Neural cell (in vitro differentiated cells): ENCODE results near the gene PPP6C. TPM values are rescaled to one million over a fixed set of nuclear protein-coding genes. Genes with fewer than 3 reads are reported as not detected.
"Not testable (repeated sequence)": the region's sequence is repeated elsewhere in the genome, so short reads cannot be mapped to it uniquely, and the experiment has no call there.

Experiments used
- H2AFZ ChIP-seq: fragments of 200-600, 300-800 bp; sonication (generic), shearing (Covaris generic); 2 replicates; pipeline ENCODE4 v1.6.0; 2014; ENCODE audit warnings: low read depth, mild to moderate bottlenecking, antibody characterized with exemption, low read length, moderate library complexity
- H3F3A ChIP-seq: fragments of 200-600 bp; shearing (Covaris generic); 2 replicates; pipeline ENCODE4 v1.6.1; 2016; ENCODE audit warnings: mild to moderate bottlenecking, moderate library complexity, mixed read lengths, antibody characterized with exemption, low read length; ENCODE audit not compliant: insufficient read depth, poor library complexity, severe bottlenecking
- H3K27ac ChIP-seq: fragments of 200-600, 300-800 bp; sonication (generic), shearing (Covaris generic); 2 replicates; pipeline ENCODE4 v1.5.1; 2014; ENCODE audit warnings: mild to moderate bottlenecking, low read length, moderate library complexity
- H3K27me3 ChIP-seq: fragments of 300-800, 200-600 bp; sonication (generic), shearing (Covaris generic); 2 replicates; pipeline ENCODE4 v1.6.0; 2014; ENCODE audit warnings: mild to moderate bottlenecking, low read depth, low read length, moderate library complexity; ENCODE audit not compliant: insufficient read depth
- H3K36me3 ChIP-seq: fragments of 300-800, 200-600 bp; sonication (generic), shearing (Covaris generic); 2 replicates; pipeline ENCODE4 v1.5.1; 2014; ENCODE audit warnings: mild to moderate bottlenecking, antibody characterized with exemption, low read length, moderate library complexity; ENCODE audit not compliant: insufficient read depth
- H3K4me2 ChIP-seq: fragments of 300-800, 200-600 bp; sonication (generic), shearing (Covaris generic); 2 replicates; pipeline ENCODE4 v1.6.0; 2014; ENCODE audit warnings: mild to moderate bottlenecking, low read length
- H3K4me3 ChIP-seq: fragments of 300-800, 200-600 bp; sonication (generic), shearing (Covaris generic); 2 replicates; pipeline ENCODE4 v1.5.1; 2014; ENCODE audit warnings: mild to moderate bottlenecking, low read length, moderate library complexity
- H3K79me2 ChIP-seq: fragments of 200-600 bp; shearing (Covaris generic); replicated peaks from 2 replicates; pipeline ENCODE4 v1.6.0; 2014; ENCODE audit warnings: mild to moderate bottlenecking, low read length, moderate library complexity; ENCODE audit not compliant: insufficient read depth
- H3K9ac ChIP-seq: fragments of 300-800, 200-600 bp; sonication (generic), shearing (Covaris generic); 2 replicates; pipeline ENCODE4 v1.6.1; 2016; ENCODE audit warnings: mild to moderate bottlenecking, low read length, mixed read lengths
- H3K9me2 ChIP-seq: fragments of 200-600 bp; shearing (Covaris generic); 2 replicates; pipeline ENCODE4 v1.6.1; 2016; ENCODE audit warnings: mild to moderate bottlenecking, low read length, mixed read lengths; ENCODE audit not compliant: insufficient read depth
- H3K9me3 ChIP-seq: fragments of 200-600, 300-800 bp; sonication (generic), shearing (Covaris generic); 2 replicates; pipeline ENCODE4 v1.6.1; 2016; ENCODE audit warnings: mild to moderate bottlenecking, mixed run types, low read length, moderate library complexity, mixed read lengths
- H4K20me1 ChIP-seq: fragments of 200-600 bp; shearing (Covaris generic); 2 replicates; pipeline ENCODE4 v1.6.1; 2016; ENCODE audit warnings: mild to moderate bottlenecking, mixed run types; ENCODE audit not compliant: insufficient read depth
- CTCF ChIP-seq: fragments of 450-650 bp; IDR thresholded peaks from 2 replicates; pipeline ENCODE4 v1.5.1; 2014; ENCODE audit warnings: antibody characterized with exemption, mild to moderate bottlenecking, moderate library complexity; ENCODE audit not compliant: poor library complexity, severe bottlenecking
- MXI1 ChIP-seq: fragments of 450-650 bp; conservative IDR thresholded peaks from 2 replicates; pipeline ENCODE4 v1.6.1; 2014; ENCODE audit warnings: antibody characterized with exemption, mild to moderate bottlenecking; ENCODE audit not compliant: poor library complexity, severe bottlenecking
- RAD21 ChIP-seq: fragments of 450-650 bp; conservative IDR thresholded peaks from 2 replicates; pipeline ENCODE4 v1.6.1; 2014; ENCODE audit warnings: antibody characterized with exemption, mild to moderate bottlenecking, moderate library complexity
- SMC3 ChIP-seq: fragments of 450-650 bp; conservative IDR thresholded peaks from 2 replicates; pipeline ENCODE4 v1.6.1; 2014; ENCODE audit warnings: antibody characterized with exemption, mild to moderate bottlenecking, moderate library complexity; ENCODE audit not compliant: poor library complexity
- TAF1 ChIP-seq: IDR thresholded peaks from 2 replicates; pipeline ENCODE4 v1.6.1; 2012; ENCODE audit warnings: low read depth
- polyA plus RNA-seq: library from polyadenylated mRNA; depleted of rRNA; stranded (reverse); fragments of >200 nt; gene quantifications from 2 replicates; pipeline ENCODE4 v1.2.3, GENCODE V29; 2014

The PPP6C gene
- polyA plus RNA-seq, 1 donor from 2014 or later: 25.1 TPM

GRCh38 chr9:125125523-125125922, 64.1 kb downstream of the PPP6C start:
- TF ChIP-seq SMC3 (no peak), RAD21 (no peak), CTCF (no peak)
- no peak overlapping the region for H3K4me2 ChIP-seq
- peaks cover 8% of the 10 kb centered on the region for H3K79me2 ChIP-seq

DNA sequence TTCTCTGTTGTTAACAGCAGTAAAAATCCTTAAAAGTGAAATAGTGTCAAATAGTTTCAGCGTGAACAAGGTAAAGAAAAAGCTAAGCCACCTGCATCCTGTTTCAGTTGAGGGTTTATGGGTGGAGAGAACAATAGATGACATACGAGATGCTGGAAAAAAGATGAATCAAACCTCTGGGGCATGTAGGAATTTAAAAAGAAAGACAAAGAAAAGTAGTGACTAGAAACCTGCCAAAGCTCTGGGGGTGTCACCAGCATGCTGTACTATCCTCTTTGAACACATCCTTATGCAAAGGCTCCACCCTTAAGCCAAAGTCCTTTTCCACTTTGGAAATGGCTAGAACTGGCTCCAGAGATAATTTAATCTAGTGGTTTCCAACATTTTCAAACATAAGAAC, 68.5 kb downstream of the PPP6C start:
- Histone ChIP-seq H3K27me3 (no peaks in the 10 kb centered on the region), H3K79me2 (peaks cover 4% of the 10 kb centered on the region), H3K9me3 (no peaks in the 10 kb centered on the region), H3K9me2 (no peaks in the 10 kb centered on the region), H3F3A (no peaks in the 10 kb centered on the region), H4K20me1 (no peaks in the 10 kb centered on the region), H3K36me3 (no peaks in the 10 kb centered on the region), H3K4me3 (no peak overlapping the region), H2AFZ (no peak overlapping the region), H3K4me2 (no peak overlapping the region), H3K9ac (no peak overlapping the region), H3K27ac (no peak overlapping the region)
- TF ChIP-seq TAF1: no peak
- TF ChIP-seq RAD21: no peak
- TF ChIP-seq MXI1: no peak

More at GRCh38 chr9:125125523-125125922, 64.1 kb downstream of the PPP6C start:
- no peaks in the 10 kb centered on the region for H3K27me3 ChIP-seq
- no peaks in the 10 kb centered on the region for H4K20me1 ChIP-seq
- no peak overlapping the region for H3K4me3 ChIP-seq
- no peaks in the 10 kb centered on the region for H3F3A ChIP-seq
- no peaks in the 10 kb centered on the region for H3K36me3 ChIP-seq
- H2AFZ ChIP-seq: no peak overlapping the region
- no peak overlapping the region for H3K9ac ChIP-seq
- H3K27ac ChIP-seq: no peak overlapping the region
- no peaks in the 10 kb centered on the region for H3K9me2 ChIP-seq
- no peaks in the 10 kb centered on the region for H3K9me3 ChIP-seq

DNA sequence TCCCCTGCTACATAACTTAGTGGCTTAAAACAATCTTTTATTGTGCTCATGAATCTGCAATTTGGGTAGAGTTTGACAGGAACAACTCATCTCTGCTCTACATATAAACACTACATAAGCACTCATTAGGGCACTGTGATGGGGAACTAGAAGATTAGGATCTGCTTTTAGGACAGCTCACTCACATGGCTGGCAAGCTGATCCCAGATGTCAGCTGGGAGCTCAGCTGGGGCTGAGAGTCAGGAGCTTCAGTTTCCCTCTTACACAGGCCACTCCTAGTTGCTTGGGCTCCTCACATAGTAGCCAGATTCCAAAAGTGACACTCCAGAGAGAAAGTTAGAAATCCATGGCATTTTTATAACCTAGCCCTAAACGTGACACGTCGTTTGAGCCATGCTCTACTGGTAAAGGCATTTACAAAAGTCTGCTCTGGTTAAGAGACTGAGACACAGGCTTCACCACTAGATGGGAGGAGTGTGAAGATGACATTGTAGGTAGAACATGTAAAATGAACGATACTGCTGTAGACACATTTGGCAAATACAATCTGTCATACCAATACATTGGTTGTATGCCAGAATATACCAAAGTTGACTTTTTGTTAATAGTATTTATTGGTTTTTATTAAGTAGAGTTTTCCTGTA, 69.8 kb downstream of the PPP6C start:
- Histone ChIP-seq H3K27ac (no peak overlapping the region), H3K4me2 (no peak overlapping the region)
- TF ChIP-seq SMC3: no peak

GRCh38 chr9:125118696-125119095, 70.9 kb downstream of the PPP6C start:
- not testable (repeated sequence) for H3K27me3 ChIP-seq, H3K4me3 ChIP-seq, H3K9ac ChIP-seq, H3K36me3 ChIP-seq, H3F3A ChIP-seq, H3K79me2 ChIP-seq, H3K27ac ChIP-seq, H2AFZ ChIP-seq, H3K9me3 ChIP-seq, H3K4me2 ChIP-seq, H3K9me2 ChIP-seq, H4K20me1 ChIP-seq

More for the DNA sequence above, 69.8 kb downstream of the PPP6C start:
- Histone ChIP-seq H3K9me3 (no peaks in the 10 kb centered on the region), H3K36me3 (no peaks in the 10 kb centered on the region), H4K20me1 (no peaks in the 10 kb centered on the region), H3K27me3 (no peaks in the 10 kb centered on the region), H3K9ac (no peak overlapping the region), H3K79me2 (peaks cover 4% of the 10 kb centered on the region), H3K9me2 (no peaks in the 10 kb centered on the region), H3F3A (no peaks in the 10 kb centered on the region), H2AFZ (no peak overlapping the region), H3K4me3 (no peak overlapping the region)

DNA sequence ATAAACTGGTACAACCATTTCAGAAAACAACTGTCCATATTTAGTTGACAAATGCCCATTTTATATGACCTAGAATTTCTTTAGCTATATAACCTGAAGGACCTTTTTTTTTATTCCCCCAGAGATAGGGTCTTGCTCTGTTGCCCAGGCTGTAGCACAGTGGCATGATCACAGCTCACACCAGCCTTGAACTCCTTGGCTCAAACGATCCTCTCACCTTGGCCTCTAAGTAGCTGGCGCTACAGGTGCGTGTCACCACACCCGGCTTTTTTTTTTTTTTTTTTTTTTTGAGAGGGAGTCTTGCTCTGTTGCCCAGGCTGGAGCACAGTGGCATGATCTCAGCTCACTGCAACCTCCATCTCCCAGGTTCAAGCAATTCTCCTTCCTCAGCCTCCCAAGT, 75.1 kb downstream of the PPP6C start:
- not testable (repeated sequence) for H3K27ac ChIP-seq, H3K4me3 ChIP-seq, H3K36me3 ChIP-seq, H3K9me3 ChIP-seq, H3K4me2 ChIP-seq, H2AFZ ChIP-seq, H3K9ac ChIP-seq, H3K79me2 ChIP-seq, H3F3A ChIP-seq, H3K9me2 ChIP-seq, H3K27me3 ChIP-seq, H4K20me1 ChIP-seq
